Measurements from ENCODE around the gene SLC25A10.
"Not testable (repeated sequence)": the region's sequence is repeated elsewhere in the genome, so short reads cannot be mapped to it uniquely, and the experiment has no call there.

SLC25A10 gene

DNA sequence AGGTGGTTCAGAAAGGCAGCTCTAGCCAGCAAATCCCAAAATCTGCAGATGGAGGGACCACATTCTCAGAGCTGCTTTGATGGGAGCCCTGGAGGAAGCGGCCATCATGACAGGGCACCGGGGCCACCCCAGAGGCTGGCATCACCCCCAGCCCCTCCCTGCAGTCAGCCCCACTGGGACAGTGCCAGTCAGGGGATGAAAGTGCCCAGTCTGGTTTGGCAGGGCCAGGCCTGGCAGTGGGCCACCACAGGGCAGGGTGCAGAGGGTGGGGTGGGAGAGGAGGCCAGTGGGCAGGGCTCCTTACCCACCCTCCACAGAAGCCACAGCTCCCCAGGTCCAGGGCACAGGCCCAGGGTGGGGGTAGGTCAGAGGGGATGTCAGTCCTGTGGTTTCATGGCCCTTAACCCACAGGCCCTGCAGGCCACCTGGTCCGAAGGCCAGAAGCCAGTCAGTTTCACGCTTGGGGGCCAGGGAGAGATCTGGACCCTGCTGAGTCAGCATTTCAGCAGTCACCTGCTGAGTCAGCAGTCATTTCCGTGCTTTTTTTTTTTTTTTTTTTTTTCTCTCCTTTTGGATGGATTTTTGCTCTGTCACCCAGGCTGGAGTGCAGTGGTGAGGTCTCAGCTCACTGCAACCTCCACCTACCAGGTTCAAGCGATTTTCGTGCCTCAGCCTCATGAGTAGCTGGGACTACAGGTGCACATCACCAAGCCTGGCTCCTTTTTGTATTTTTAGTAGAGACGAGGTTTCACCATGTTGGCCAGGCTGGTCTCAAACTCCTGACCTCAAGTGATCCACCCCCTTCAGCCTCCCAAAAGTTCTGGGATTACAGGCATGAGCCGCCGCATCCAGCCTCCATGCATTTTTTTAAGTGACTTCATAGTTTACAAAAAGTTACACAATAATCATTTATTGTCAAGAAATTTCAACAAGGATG, 10.4 kb downstream of the SLC25A10 start:
- no peak for DNase-seq

DNA sequence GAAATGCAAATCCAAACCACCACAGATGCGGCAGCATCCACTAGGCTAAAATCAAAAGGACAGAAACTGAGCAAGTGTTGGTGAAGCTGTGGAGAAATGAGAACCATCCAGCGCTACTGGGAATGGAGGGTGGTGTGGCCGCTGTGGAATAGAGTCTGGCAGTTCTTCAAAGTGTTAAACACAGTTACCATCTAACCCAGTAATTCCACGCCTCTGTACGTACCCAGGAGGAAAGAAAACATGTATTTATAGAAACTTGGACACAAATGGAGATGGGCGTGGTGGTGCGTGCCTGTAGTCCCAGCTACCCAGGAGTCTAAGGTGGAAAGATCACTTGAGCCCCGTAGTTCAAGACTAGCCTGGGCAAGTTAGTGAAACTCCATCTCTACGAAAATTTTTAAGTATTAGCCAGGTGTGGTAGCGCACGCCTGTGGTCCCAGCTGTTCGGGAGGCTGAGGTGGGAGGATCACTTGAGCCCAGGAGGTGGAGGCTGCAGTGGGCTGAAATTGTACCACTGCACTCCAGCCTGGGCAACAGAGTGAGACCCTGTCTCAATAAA, 11.6 kb downstream of the SLC25A10 start:
- DNase-seq = no peak

DNA sequence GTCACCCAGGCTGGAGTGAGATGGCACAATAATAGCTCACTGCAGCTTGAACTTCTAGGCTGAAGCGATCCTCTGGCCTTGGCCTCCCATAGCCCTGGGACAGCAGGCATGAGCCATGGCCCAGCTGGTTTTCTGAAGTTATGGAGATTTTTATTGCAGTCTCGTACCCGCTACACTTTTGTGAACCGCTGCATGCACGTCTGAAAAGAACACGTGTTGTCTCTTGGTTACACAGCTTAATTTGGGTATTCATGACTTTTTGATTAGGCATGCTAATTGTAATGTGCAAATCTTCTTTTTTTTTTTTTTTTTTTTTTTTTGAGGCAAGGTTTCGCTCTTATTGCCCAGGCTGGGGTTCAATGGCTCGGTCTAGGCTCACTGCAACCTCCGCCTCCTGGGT, 13.4 kb downstream of the SLC25A10 start:
- no peak for DNase-seq

DNA sequence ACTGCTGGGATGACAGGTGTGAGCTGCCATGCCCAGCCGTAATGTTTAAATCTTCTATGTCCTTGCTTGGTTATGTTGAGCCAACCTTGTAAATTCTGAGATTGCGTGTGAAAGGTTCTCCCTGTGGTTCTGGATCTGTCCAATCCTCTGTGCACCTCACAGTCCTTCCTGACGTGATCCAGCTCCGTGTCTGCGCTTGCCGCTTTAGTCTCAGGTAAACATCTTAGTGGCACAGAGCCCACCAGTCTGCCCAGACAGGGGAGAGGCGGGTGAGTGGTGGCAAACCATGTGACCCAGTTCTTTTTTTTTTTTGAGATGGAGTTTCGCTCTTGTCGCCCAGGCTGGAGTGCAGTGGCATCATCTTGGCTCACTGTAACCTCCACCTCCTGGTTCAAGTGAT, 13.9 kb downstream of the SLC25A10 start:
- no peak for DNase-seq

DNA sequence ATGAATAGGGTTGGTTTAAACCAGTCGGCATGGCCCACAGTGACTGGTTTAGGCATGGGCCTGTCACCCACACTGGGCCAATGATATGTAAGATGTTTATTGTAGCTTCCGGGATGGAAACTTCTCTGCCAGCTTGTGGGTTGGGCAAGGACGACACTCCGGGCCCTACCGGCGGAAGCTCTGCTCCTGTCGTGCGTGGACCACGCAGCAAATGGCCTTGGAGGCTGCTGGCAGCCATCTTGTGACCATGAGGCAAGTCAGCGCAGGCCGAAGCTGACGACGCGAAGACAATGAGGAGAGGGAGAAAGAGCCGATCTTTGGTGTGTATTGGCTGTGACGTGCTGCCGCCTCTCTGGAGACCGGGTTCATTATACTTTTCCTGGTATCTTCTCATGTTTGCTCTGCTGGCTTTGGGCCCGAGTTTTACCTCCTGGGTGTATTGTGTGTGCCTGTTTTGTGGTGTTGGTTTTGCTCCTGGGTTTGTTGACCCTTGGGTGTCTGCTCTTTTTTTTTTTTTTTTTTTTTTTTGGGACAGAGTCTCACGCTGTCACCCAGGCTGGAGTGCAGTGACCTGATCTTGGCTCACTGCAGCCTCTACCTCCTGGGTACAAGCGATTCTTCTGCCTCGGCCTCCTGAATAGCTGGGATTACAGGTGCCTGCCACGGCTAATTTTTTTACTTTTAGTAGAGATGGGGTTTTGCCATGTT, 15.4 kb downstream of the SLC25A10 start:
- DNase-seq = no peak

DNA sequence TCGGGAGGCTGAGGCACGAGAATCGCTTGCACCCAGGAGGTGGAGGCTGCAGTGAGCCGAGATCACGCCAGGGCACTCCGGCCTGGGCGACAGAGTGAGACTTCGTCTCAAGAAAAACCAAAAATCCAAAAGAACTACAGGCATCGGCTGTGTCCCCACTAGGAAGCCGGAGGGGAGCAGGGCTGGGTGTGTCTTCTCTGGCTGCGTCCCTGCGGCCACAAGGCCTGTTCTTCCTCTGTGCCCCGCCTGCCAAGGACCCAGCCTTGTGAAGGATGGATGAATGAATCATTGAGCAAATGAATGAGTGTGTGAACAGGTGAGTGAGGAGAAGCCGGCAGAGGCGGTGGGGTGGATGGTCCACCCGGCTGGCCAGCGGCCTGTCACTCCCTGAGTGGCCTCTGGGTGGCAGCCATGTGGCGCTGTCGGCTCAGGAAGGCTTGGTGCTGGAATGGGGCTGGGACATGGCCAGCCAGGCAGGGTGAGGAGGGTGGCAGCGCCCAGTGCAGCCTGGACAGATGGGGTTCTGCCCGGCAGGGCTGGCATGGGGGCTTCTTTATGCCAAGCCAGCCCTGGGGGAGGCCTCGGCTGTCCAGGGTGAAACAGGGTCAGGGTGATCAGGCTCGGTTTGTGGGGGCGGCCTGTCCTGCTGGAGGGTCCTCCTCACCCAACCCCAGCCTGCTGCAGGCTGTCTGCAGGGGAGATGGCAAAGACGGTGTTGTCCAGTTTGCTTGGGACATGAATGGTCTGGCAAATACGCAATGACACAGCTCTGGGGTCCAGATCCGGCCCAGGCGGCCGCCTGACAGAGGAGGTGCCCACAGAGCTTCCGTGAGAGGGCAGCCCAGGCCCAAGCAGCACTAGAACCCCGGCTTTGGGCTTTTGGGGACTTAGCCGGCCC, 21.7 kb downstream of the SLC25A10 start:
- DNase-seq = peak; percentile 85

DNA sequence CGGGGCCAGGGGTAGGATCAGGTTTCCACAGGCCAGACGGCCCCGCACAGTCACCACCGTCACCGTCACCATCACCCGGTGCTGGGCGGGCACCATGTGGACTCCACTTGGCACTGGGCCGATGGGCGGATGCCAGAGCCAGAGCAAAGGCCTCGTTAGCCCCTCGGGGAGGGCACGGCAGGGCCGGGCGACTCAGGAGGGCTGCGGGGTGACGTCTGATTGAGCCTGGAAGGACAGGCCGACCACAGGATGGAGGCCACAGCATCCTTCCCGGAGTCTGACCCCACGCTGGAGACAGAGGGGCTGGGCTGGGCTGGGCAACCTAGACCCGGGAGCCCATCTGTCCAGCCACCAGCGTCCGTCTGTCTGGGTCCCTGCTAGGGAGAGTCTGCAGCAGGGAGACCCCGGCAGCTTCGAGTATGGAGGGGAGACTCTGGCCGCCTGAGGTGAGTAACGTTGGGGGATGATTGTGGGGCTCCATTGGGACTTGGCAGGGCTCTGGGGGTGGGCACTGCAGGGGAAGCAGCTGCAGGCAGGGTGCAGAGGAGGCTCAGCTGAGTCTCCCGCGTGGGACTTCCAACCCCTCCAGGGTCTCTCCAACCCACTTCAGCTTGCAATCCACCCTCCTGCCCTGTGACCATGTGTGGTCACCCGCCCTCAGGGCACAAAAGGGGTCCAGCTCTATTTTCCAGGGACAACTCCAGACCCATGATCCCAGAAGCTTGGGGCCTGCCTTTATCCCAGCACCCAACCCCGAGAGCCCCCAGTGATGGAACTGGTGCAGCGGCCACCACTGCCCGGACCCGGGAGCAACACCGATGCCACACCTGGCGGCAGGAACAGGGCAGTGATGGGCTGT, 22.6 kb downstream of the SLC25A10 start:
- DNase-seq = no peak

DNA sequence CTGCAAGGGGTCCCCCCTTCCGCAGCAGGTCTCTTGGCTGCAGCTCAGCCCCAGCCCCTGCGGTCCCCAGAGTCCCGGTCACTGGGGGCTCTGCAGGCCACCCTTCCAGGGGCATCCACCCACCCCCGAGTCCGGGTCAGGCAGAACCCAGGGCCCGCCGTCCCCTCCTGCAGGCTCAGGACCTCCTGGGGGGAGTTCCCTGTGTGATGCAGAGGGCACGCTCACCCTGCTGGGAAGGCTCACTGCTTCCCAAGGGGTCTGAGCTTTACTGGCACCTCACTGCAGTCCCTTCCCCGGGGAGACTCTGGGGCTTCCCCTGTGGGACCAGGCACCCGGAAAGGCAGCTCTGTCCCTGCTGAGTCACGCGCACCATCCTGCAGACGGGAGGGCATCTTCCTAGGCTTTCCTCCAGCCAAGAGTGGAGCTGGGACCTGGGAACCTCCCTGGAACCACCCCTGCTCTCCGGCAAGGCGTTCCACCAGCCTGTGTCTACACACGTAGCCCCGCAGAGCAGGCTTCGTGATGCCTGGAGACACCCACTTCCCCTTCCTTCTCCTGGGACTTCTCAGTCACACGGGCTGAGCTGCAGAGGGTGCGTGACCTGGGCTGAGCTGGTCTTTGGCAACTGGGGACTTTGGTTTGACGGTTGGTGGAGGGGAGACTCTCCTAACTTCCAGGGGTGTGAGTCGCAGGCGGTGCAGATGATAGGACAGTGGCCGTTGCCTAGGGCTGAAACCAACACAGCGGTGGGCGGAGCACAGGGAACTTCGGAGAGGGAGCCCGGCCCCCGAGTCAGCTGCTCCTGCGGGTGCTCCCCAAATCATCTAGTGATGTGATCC, 23.4 kb downstream of the SLC25A10 start:
- DNase-seq = no peak

DNA sequence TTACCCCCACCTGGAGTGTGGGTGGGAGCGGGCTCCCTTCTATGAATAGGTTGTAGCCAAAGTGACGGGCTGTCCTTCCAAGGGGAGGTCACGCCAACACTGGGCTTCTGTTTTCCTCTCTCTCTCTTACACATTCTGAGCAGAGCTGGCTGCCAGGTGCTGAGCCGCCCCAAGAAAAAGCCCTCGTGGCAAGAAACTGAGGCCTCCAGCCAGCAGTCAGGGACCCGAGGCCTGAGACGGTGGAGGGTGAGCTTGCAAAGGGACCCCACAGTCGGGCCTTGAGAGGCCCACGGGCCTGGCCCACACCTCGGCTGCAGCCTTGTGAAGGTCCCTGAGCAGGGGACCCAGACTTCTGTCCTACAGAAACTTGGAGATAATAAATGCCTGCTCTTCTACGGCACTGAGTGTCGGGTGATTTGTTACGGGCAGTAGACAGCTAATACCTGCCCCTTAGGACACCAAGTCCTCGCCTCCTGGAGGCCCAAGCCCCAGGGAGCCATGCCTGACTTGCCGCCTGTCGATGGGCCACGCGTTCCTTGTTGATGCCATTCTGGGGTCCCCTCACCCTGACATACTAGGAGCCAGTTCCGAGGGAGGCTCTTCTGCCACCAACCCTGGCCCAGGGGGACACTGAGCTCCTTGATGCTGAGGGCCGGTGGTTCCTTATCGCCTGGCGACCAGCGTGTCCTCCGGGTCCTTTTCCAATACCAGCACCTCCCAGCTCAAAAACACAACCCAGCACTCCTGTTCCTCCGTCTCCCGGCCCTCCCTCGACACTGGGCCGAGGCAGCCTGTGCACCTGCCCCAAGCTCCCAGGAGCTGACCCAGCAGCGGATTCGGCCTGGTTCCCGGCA, 26.1 kb downstream of the SLC25A10 start:
- DNase-seq = no peak

DNA sequence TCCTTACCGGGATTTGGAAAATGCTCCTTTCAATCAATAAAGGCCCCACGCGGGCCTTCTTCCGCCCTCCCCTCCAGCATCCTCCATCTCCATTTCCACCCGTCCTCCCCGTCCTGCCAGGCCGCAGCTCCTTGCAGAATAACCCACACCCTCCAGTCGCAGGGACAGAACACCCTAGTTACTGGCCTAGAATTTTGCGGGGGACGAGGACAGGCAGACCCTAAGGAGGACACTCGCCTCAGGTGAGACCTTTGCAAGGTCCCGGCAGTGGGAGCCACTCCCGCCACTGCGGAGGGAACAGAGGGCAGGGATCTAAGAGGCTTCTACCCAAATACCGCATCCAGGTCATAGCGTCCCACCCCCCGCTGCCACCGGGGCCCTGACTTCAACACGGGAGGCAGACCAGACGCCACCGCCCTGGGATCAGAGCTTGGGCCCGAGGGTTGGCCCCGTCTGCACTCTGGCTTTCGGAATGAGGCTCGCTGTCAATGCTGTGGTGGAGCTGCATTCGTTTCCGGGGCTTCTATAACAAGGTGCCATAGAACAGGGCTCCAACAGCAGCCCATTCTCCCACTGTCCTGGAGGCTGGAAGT, 26.8 kb downstream of the SLC25A10 start:
- DNase-seq = no peak

DNA sequence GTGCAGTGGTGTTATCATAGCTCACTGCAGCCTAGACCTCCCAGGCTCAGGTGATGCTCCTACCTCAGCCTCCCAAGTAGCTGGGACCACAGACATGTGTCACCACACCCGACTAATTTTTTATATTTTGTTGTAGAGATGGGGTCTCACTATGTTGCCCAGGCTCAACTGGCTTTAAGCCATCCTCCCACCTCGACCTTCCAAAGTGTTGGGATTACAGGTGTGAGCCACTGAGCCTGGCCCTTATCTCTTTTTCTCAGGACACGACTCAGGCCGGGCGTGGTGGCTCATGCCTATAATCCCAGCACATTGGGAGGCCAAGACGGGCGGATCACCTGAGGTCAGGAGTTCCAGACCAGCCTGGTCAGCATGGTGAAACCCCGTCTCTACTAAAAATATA, 27.5 kb downstream of the SLC25A10 start:
- DNase-seq = not testable (repeated sequence)

DNA sequence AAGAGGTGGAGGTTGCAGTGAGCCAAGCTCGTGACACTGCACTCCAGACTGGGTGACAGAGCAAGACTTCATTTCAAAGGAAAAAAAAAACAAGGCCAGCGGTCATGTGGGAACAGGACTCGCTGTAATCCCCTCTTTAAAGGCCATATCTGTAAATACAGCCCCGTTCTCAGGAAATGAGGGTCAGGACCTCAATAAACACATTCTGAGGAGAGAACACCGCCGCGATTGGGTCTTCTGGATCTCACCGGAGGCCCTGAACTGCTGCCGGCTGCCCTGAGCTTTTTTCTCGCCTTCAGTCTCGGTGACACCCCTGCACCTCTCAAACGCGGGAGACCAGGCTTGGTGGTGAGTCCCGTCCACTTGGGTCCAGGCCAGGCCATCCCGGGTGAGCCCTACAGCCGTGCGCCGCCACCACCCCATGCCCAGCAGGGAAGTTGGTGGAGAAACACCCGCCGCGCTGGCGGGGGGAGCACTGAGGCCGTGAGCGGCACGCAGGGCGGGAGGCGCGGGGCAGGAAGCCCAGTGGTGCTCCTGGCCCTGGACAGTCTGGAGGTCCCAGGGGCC, 28.4 kb downstream of the SLC25A10 start:
- DNase-seq = no peak

DNA sequence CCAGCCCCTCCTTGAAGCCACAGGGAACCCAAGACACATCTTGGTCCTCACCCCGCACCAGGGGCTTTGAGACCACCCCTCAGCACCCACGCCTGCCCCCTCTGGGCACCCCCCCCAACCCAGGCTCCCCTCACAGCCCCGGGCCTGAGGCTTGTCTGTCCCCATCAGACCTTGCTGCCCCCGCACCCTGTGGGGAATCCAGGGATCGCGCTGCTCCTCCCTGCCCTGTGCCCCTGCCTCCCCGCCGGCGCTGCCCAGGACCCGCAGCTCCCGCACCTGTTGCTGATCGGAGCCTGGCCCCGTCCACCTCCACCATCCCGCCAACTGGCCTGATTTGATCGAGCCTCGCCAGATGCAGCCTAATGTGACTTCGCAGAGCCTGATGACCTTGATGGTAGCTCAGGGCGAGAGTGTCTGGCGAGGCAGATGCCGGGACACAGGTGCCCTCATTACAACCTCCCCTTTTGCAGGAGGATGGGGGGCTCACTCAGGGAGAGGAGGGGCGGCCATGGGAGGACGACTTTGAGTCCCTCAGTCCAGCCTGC, 29.0 kb downstream of the SLC25A10 start:
- no peak for DNase-seq

DNA sequence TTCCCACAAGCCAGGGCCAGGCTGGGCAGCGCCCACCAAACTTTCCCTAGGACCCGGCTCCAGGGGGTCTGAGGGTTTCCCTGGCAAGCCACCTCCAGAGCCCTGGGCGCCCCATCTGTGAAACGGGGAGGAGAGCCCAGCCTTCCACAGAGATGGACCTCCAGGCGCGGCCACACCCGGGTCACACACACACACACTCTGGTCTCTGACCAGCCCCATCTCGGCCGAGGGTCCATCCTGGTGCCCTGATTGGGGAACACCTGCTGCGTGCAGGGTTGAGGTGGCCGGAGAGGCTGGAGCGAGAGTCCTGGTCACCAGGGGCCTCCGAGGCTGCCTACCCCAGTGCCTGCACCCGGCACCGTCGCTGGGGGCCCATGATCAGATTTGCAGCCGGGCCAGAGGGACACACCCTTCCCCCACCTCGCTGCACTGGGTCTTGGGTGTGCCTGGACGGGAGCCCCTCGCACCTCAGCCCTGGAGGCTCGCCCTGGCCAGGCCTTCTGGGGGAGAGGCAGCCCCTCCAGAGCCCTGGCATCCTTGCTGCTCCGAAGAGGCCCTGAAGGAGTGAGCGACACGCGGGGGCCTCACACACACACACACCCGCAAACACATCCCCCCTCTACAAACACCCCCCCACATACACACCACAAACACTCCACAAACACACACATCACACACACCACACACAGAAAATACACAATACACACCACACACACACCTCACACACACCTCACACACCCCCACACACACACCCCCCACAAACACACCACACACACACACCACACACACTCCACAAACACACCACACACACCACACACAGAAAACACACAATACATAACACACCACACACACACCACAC, 29.7 kb downstream of the SLC25A10 start:
- DNase-seq = no peak
